GM10266 (cell line): Measurements from ENCODE around the gene ESRRG.

ENCODE experiments used
- DNase-seq: peaks from one replicate; pipeline ENCODE4 v3.0.0; 2012; ENCODE audit errors: extremely low spot score
- CTCF ChIP-seq: IDR thresholded peaks from 2 replicates; pipeline ENCODE4 v1.5.1; 2012; ENCODE audit warnings: mild to moderate bottlenecking, low read depth; ENCODE audit not compliant: control insufficient read depth, insufficient read depth; ENCODE audit errors: missing control alignments

Gene ESRRG

GRCh38 chr1:216483672-216484401 lies 239.4 kb downstream of the ESRRG start:
- no peak for TF ChIP-seq CTCF
- no peak for DNase-seq

GRCh38 chr1:216482620-216483019 lies 240.6 kb downstream of the ESRRG start:
- no peak for TF ChIP-seq CTCF
- DNase-seq: no peak

- DNase-seq: no peak
- TF ChIP-seq CTCF: no peak
Measured at GRCh38 chr1:216478238-216478637, 245.0 kb downstream of the ESRRG start.

GRCh38 chr1:216476341-216476740 lies 246.9 kb downstream of the ESRRG start:
- TF ChIP-seq CTCF: no peak
- DNase-seq: no peak

- TF ChIP-seq CTCF: no peak
- DNase-seq: no peak
Measured at GRCh38 chr1:216475659-216476276, 247.5 kb downstream of the ESRRG start.

- no peak for TF ChIP-seq CTCF
- DNase-seq: no peak
Measured at GRCh38 chr1:216466162-216466801, 256.9 kb downstream of the ESRRG start.

- no peak for TF ChIP-seq CTCF
- no peak for DNase-seq
Measured at GRCh38 chr1:216464489-216464888, 258.7 kb downstream of the ESRRG start.
